Gastrocnemius medialis (tissue), 4 donors: Measurements from ENCODE around the gene PLAC9. TPM values are rescaled to one million over a fixed set of nuclear protein-coding genes. Genes with fewer than 3 reads are reported as not detected.

Experiments
- ATAC-seq, 2 donors: fragments of 150-250 bp; one replicate each; pipeline ENCODE4 v1.9.1; 2016
- DNase-seq, 2 donors: peaks; one replicate each; pipeline ENCODE4 v3.0.0-alpha.2; 2019
- H3K27ac ChIP-seq, 4 donors: fragments of 200-600 bp; sonication (generic); 1 replicate in 1 of 4; 2 replicates in 3 of 4; pipeline ENCODE4 v1.5.1; 2016 to 2018; ENCODE audit warnings: mild to moderate bottlenecking in 2 of 4, moderate library complexity in 1 of 4
- H3K27me3 ChIP-seq, 3 donors: fragments of 200-600 bp; sonication (generic) in 2 of 3; 1 replicate in 1 of 3; 2 replicates in 2 of 3; pipeline versions ENCODE4 v1.5.1 to v1.6.0; 2016 to 2019; ENCODE audit warnings: mild to moderate bottlenecking in 1 of 3, moderate library complexity in 1 of 3
- H3K36me3 ChIP-seq, 2 donors: fragments of 200-600 bp; sonication (generic) in 1 of 2; one replicate each; pipeline ENCODE4 v1.5.1; 2017 to 2018
- H3K4me1 ChIP-seq, 2 donors: fragments of 200-600 bp; sonication (generic) in 1 of 2; one replicate each; pipeline ENCODE4 v1.5.1; 2016 to 2017; ENCODE audit warnings: mild to moderate bottlenecking in 2 of 2
- H3K4me3 ChIP-seq, 4 donors: fragments of 200-600 bp; sonication (generic) in 3 of 4; 1 replicate in 1 of 4; 2 replicates in 3 of 4; pipeline ENCODE4 v1.5.1; 2016 to 2019; ENCODE audit warnings: mild to moderate bottlenecking in 2 of 4
- H3K9me3 ChIP-seq, 3 donors: fragments of 200-600 bp; sonication (generic) in 2 of 3; 1 replicate in 1 of 3; 2 replicates in 2 of 3; pipeline ENCODE4 v1.5.1; 2016 to 2019
- CTCF ChIP-seq, 5 experiments: fragments of 450-650 bp in 3 of 5; fragments of 200-600 bp in 2 of 5; sonication (generic) in 2 of 5; IDR thresholded peaks in 4 of 5; conservative IDR thresholded peaks in 1 of 5; 1 replicate in 4 of 5; 2 replicates in 1 of 5; pipeline ENCODE4 v1.5.1; 2016 to 2019; ENCODE audit warnings: antibody characterized with exemption in 5 of 5, mild to moderate bottlenecking in 3 of 5, moderate library complexity in 3 of 5
- POLR2A ChIP-seq, 2 donors: fragments of 450-650 bp; IDR thresholded peaks; one replicate each; pipeline ENCODE4 v1.6.1; 2017; ENCODE audit warnings: antibody characterized with exemption in 2 of 2, mild to moderate bottlenecking in 2 of 2, moderate library complexity in 2 of 2
- in situ Hi-C, 4 donors: fragments of 200-750 bp; cut with MboI; loops; one replicate each; pipeline versions ENCODE4 v1.15.0 to v1.8.0; 2017; ENCODE audit warnings: low sequenced_read_pairs in 4 of 4
- intact Hi-C: fragments of 100-400 bp; cut with DNase I; formaldehyde crosslinking; loops from one replicate; pipeline ENCODE4 v1.15.1; 2023; ENCODE audit warnings: low total_unique reads
- total RNA-seq, 4 donors: library from RNA; depleted of rRNA; stranded (reverse); fragments of >200 nt; gene quantifications; one replicate each; pipeline versions ENCODE4 v1.1.0 to v1.2.3, GENCODE V29; 2016

Gene PLAC9
- total RNA-seq, 4 donors from 2014 or later, result 4.6 to 16.1 (median 6.9) TPM

- Histone ChIP-seq H3K27me3 (no peaks in the 10 kb centered on the region), H3K4me3 (no peak overlapping the region), H3K36me3 (peaks cover 0 to 74% of the 10 kb centered on the region in 2 donors), H3K4me1 (peaks cover 23 to 26% of the 10 kb centered on the region in 2 donors), H3K27ac (peak overlapping the region; percentile 25 to 92 (median 50)), H3K9me3 (no peaks in the 10 kb centered on the region)
- no peak for TF ChIP-seq POLR2A (IDR thresholded peaks at IDR 0.05)
- no peak for TF ChIP-seq CTCF (IDR thresholded peaks at IDR 0.05 in 4 of 5, conservative IDR thresholded peaks at IDR 0.05 in 1 of 5)
- DNase-seq, result no peak
- intact Hi-C loops (no loop called here), in situ Hi-C loops (loop anchor here in 2 of 4 donors (5.0 to 10.0 kb wide), 2 partner anchors 47 to 49 kb away; partner anchors contain the start of gene ANXA11 (in 1 of the 2))
- ATAC-seq, result no peak
Observed at GRCh38 chr10:80155696-80156215, 23.2 kb downstream of the PLAC9 start.

GRCh38 chr10:80156216-80156615, 23.7 kb downstream of the PLAC9 start:
- Histone ChIP-seq H3K27me3 (no peaks in the 10 kb centered on the region), H3K4me3 (no peak overlapping the region), H3K4me1 (peaks cover 23 to 31% of the 10 kb centered on the region in 2 donors), H3K9me3 (no peaks in the 10 kb centered on the region), H3K36me3 (peaks cover 0 to 69% of the 10 kb centered on the region in 2 donors), H3K27ac (peak overlapping the region; percentile 25 to 92 (median 71))
- in situ Hi-C loops (loop anchor here in 2 of 4 donors (5.0 to 10.0 kb wide), 2 partner anchors 46 to 49 kb away; partner anchors contain the start of gene ANXA11 (in 1 of the 2)), intact Hi-C loops (no loop called here)
- TF ChIP-seq CTCF (IDR thresholded peaks at IDR 0.05 in 4 of 5, conservative IDR thresholded peaks at IDR 0.05 in 1 of 5) (no peak), POLR2A (IDR thresholded peaks at IDR 0.05) (no peak)
- DNase-seq (no peak), ATAC-seq (no peak)

GRCh38 chr10:80157561-80157960, 25.0 kb downstream of the PLAC9 start:
- ATAC-seq (no peak), DNase-seq (no peak)
- H3K9me3 ChIP-seq, result no peaks in the 10 kb centered on the region
- in situ Hi-C loops, result loop anchor here in 2 of 4 donors (5.0 to 10.0 kb wide), 2 partner anchors 45 to 47 kb away; partner anchors contain the start of gene ANXA11 (in 1 of the 2)
- H3K4me3 ChIP-seq, result no peak overlapping the region
- H3K27ac ChIP-seq, result peak overlapping the region; percentile 85 to 94 (median 91)
- peaks cover 29 to 39% of the 10 kb centered on the region in 2 donors for H3K4me1 ChIP-seq
- H3K27me3 ChIP-seq, result no peaks in the 10 kb centered on the region
- no peak for TF ChIP-seq POLR2A (IDR thresholded peaks at IDR 0.05)
- TF ChIP-seq CTCF (IDR thresholded peaks at IDR 0.05 in 4 of 5, conservative IDR thresholded peaks at IDR 0.05 in 1 of 5), result no peak
- intact Hi-C loops, result no loop called here
- peaks cover 0 to 67% of the 10 kb centered on the region in 2 donors for H3K36me3 ChIP-seq

- H3K9me3 ChIP-seq, result no peaks in the 10 kb centered on the region
- H3K27ac ChIP-seq, result peak overlapping the region; percentile 85 to 94 (median 91)
- no peak overlapping the region for H3K4me3 ChIP-seq
- in situ Hi-C loops, result loop anchor here in 2 of 4 donors (5.0 to 10.0 kb wide), 2 partner anchors 44 to 47 kb away; partner anchors contain the start of gene ANXA11 (in 1 of the 2)
- ATAC-seq (peak in 1 of 2 donors; percentile 3), DNase-seq (no peak)
- H3K27me3 ChIP-seq, result no peaks in the 10 kb centered on the region
- no peak for TF ChIP-seq CTCF (IDR thresholded peaks at IDR 0.05 in 4 of 5, conservative IDR thresholded peaks at IDR 0.05 in 1 of 5)
- TF ChIP-seq POLR2A (IDR thresholded peaks at IDR 0.05), result no peak
- intact Hi-C loops, result loop anchor here (1.0 kb wide), 1 partner anchor 47 kb away; the partner anchor contains the start of gene ANXA11
- peaks cover 0 to 67% of the 10 kb centered on the region in 2 donors for H3K36me3 ChIP-seq
- peaks cover 29 to 45% of the 10 kb centered on the region in 2 donors for H3K4me1 ChIP-seq
Observed at GRCh38 chr10:80158126-80158525, 25.6 kb downstream of the PLAC9 start.
